Ectodermal cell (in vitro differentiated cells): ENCODE measurements around the gene TBC1D2B.

Experiments used
- H3K27ac ChIP-seq: 2 replicates; pipeline ENCODE4 v1.7.0; 2013; ENCODE audit warnings: mild to moderate bottlenecking, low read depth, low read length; ENCODE audit not compliant: insufficient read depth, poor library complexity, severe bottlenecking
- H3K27me3 ChIP-seq: 2 replicates; pipeline ENCODE4 v1.7.0; 2013; ENCODE audit warnings: mild to moderate bottlenecking, low read length; ENCODE audit not compliant: insufficient read depth, control insufficient read depth, poor library complexity, severe bottlenecking
- H3K36me3 ChIP-seq: one replicate; pipeline ENCODE4 v1.7.0; 2013; ENCODE audit warnings: low read length; ENCODE audit not compliant: control insufficient read depth, insufficient read depth
- H3K4me1 ChIP-seq: one replicate; pipeline ENCODE4 v1.7.0; 2013; ENCODE audit warnings: low read length; ENCODE audit not compliant: control insufficient read depth, insufficient read depth
- H3K4me3 ChIP-seq: 2 replicates; pipeline ENCODE4 v1.7.0; 2013; ENCODE audit warnings: low read depth, low read length, control low read depth; ENCODE audit not compliant: insufficient read depth
- H3K9me3 ChIP-seq: 2 replicates; pipeline ENCODE4 v1.7.0; 2013; ENCODE audit warnings: mild to moderate bottlenecking, low read length, moderate library complexity; ENCODE audit not compliant: control insufficient read depth
- WGBS, 2 experiments: methylation state at CpG; one replicate each; pipeline ENCODE4 v1.1.7; 2013; ENCODE audit warnings: missing lambda C conversion rate in 2 of 2; 5-methylcytosine and 5-hydroxymethylcytosine counted together

The TBC1D2B gene

DNA sequence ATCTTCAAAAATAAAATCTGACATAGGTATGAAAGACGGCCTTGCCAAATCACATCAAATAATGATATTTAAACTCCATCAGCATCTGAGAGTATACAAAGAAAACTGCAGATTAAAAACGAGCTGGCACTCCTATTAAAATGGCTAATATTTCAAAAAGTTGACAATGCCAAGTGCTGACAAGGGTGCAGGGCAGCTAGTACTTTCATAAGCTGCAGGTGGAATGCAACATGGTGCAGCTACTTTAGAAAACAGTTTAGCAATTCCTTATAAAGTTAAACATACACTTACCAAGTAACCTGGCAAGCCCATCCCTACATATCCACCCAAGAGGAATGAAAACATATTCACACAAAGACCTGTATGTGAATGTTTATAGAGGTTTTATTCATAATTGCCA lies 23.0 kb downstream of the TBC1D2B start:
- Histone ChIP-seq H3K36me3 (no peaks in the 10 kb centered on the region), H3K4me3 (no peak overlapping the region), H3K27me3 (no peaks in the 10 kb centered on the region), H3K27ac (no peak overlapping the region), H3K9me3 (no peaks in the 10 kb centered on the region), H3K4me1 (peaks cover 16% of the 10 kb centered on the region)
- 80 to 82% methylated on average over 2 of the region's 2 CpGs for WGBS, 2 experiments

DNA sequence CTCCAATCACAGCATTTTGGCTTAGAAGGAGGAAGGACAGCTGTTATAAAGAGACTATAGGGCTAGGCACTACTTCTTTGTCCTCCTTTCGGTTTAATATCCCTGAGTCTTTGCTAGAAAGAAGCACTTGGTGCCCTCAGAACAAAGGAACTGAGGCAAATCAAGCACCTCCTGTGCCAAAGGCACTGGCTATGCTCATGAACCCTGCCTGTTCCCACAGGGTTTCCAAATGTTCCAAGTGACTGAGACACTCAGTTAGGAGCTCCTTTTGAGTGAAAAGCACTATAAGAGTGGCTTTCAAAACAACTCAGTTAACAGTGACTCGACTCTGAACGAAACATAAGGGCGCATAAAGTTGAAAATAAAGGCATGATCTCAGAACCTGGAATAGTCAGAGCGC lies 25.0 kb downstream of the TBC1D2B start:
- 86 to 94% methylated on average over 4 to 5 of the region's 5 CpGs for WGBS, 2 experiments
- Histone ChIP-seq H3K4me1 (peaks cover 17% of the 10 kb centered on the region), H3K27me3 (no peaks in the 10 kb centered on the region), H3K9me3 (no peaks in the 10 kb centered on the region), H3K27ac (no peak overlapping the region), H3K4me3 (no peak overlapping the region), H3K36me3 (no peaks in the 10 kb centered on the region)

GRCh38 chr15:78052001-78052401 lies 25.5 kb downstream of the TBC1D2B start:
- H3K4me1 ChIP-seq, result peaks cover 17% of the 10 kb centered on the region
- no peaks in the 10 kb centered on the region for H3K36me3 ChIP-seq
- H3K9me3 ChIP-seq, result no peaks in the 10 kb centered on the region
- H3K27me3 ChIP-seq, result no peaks in the 10 kb centered on the region
- no peak overlapping the region for H3K27ac ChIP-seq
- no peak overlapping the region for H3K4me3 ChIP-seq

GRCh38 chr15:78051596-78051995 lies 25.9 kb downstream of the TBC1D2B start:
- 88 to 91% methylated on average over 2 of the region's 3 CpGs for WGBS, 2 experiments
- Histone ChIP-seq H3K9me3 (no peaks in the 10 kb centered on the region), H3K36me3 (no peaks in the 10 kb centered on the region), H3K4me1 (peaks cover 17% of the 10 kb centered on the region), H3K4me3 (no peak overlapping the region), H3K27me3 (no peaks in the 10 kb centered on the region), H3K27ac (no peak overlapping the region)

DNA sequence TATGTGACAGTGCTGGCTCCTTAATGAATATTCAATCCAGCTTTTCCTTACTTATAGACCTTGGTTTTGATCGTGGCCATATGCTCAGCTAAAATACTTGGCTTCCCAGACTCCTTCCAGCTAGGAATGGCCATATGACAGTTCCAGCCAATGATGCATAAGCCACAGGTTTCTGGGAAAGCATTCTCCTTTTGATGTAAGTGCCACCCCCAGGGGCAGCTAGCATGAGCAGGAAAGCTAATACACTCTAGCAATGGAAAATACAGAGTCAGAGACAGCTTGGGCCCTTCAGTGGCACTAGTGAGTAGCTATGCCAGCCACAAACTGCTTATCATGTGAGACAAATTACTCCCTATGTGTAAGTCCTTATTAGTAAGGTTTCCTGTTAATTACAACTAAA lies 26.7 kb downstream of the TBC1D2B start:
- no peaks in the 10 kb centered on the region for H3K9me3 ChIP-seq
- H3K4me1 ChIP-seq, result peaks cover 17% of the 10 kb centered on the region
- H3K27ac ChIP-seq, result no peak overlapping the region
- no peaks in the 10 kb centered on the region for H3K27me3 ChIP-seq
- no peaks in the 10 kb centered on the region for H3K36me3 ChIP-seq
- H3K4me3 ChIP-seq, result no peak overlapping the region
- WGBS, 2 experiments, result 86 to 93% methylated on average over 1 of the region's 1 CpG

DNA sequence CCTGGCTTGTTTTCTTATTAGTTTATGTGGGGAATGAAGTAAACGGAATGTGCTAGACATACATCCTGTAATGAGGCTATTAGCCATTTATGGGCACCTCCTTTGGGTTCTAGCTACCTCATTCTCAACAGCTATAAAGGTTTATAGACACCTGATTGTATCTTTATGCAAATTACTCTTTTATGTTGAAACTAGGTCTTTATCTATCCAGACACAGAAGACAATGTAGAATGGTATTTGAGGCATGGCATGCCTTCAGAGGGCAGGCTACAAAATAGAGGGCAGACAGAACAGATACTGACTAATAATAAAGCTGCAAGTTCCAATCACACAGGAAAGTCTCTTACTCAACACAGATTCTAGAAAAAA lies 27.1 kb downstream of the TBC1D2B start:
- Histone ChIP-seq H3K27ac (no peak overlapping the region), H3K27me3 (no peaks in the 10 kb centered on the region), H3K4me3 (no peak overlapping the region), H3K4me1 (peaks cover 17% of the 10 kb centered on the region), H3K9me3 (no peaks in the 10 kb centered on the region), H3K36me3 (no peaks in the 10 kb centered on the region)
- WGBS, 2 experiments, result 89 to 100% methylated on average over 1 of the region's 1 CpG

DNA sequence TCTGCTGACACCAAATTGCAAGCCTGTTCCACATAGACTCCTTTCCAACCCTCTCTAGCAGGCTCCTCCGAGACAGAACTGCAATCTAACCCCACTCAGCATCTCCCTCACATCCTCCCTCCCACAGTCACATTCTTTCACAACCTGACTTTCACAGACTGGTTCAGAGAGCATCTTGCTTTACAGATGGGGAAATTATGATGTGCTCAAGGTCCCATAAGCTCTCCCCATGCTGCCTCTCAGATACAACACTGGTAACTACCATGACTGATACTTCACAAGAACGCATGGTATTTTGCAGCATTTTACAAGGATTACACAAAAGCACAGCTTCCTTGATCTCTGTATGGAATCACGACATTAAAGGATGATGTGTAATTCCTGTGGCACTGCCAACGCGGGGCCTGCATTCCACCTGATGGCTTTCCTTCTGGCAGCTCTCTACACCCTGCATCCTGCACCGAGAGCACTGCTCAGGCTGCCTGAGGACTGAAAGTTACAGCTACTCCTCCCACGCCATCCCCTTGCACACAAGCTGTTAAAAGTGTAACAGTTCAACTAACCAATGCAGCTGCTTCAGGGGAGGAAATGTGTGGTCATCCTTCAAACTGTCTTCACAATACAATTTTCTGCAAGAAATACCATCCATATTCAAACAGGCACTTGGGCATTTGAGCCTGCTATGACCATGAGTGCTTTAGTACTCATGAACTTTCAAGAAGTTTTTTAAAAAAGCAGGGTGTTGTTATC lies 27.6 kb downstream of the TBC1D2B start:
- H3K27ac ChIP-seq, result no peak overlapping the region
- no peaks in the 10 kb centered on the region for H3K9me3 ChIP-seq
- no peak overlapping the region for H3K4me3 ChIP-seq
- WGBS, 2 experiments, result 88 to 91% methylated on average over 7 of the region's 7 CpGs
- no peaks in the 10 kb centered on the region for H3K36me3 ChIP-seq
- peaks cover 17% of the 10 kb centered on the region for H3K4me1 ChIP-seq
- H3K27me3 ChIP-seq, result no peaks in the 10 kb centered on the region

DNA sequence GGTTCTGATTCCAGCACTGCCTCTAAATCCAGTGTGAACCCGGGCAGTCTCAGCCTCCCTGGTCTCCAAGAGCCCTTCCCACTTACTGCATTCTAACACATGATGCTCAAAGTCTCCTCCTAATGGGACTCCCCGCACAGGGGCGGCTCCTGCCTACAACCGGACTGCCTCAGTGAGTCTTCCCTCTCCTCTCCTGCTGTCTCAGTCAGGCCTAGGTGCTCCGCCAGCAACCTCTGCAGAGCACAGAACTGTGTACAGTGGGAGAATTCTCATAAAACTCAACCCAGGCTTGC lies 28.9 kb downstream of the TBC1D2B start:
- Histone ChIP-seq H3K27ac (no peak overlapping the region), H3K4me3 (no peak overlapping the region), H3K27me3 (no peaks in the 10 kb centered on the region), H3K4me1 (peaks cover 17% of the 10 kb centered on the region), H3K36me3 (no peaks in the 10 kb centered on the region), H3K9me3 (no peaks in the 10 kb centered on the region)
- WGBS, 2 experiments, result 92% methylated on average over 5 of the region's 5 CpGs

DNA sequence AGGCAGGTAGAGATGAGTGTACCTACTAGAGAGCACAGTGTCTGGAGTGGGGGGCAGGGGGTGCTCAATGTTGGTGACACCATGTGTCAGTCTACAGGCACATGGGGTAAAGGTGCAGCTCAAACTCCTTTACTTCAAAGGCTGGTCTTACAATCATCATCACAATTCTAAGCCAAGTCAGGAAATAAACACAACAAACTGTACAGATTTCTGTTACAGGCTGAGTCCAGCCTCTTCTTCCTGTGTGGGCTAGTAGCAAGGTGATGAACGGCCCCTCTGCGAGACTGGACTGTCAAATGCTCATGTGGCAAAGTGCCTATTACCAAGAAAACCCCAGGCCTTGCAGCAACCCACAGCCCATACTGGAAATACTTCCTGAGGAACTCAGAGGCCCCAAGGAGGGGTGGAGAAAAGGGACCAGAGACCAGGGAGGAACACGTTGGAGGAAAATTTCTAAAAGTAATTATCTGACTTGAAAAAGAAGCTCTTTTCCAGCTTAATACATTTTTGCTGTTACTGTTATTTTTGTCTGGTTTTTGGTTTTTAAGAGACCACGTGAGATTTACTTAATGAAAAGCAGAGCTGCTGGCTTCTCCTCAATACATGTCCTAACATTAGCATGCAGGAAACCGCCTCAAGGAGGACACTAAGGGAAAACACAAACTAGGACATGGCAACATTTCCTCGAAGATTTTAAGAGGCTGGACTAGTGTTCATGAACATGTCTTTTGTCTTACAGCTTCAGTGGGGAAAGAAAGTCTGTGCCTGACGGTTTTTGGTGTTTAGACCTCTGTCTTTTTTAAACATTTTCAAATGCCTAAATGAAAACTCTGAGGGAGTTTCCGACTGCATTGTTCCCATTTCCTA lies 29.5 kb downstream of the TBC1D2B start:
- Histone ChIP-seq H3K27me3 (no peaks in the 10 kb centered on the region), H3K27ac (no peak overlapping the region), H3K36me3 (no peaks in the 10 kb centered on the region), H3K9me3 (no peaks in the 10 kb centered on the region), H3K4me3 (no peak overlapping the region), H3K4me1 (peaks cover 17% of the 10 kb centered on the region)
- WGBS, 2 experiments, result 86 to 93% methylated on average over 8 of the region's 8 CpGs

GRCh38 chr15:78046796-78047341 lies 30.6 kb downstream of the TBC1D2B start:
- Histone ChIP-seq H3K4me1 (peaks cover 17% of the 10 kb centered on the region), H3K27ac (no peak overlapping the region), H3K36me3 (no peaks in the 10 kb centered on the region), H3K4me3 (no peak overlapping the region), H3K9me3 (no peaks in the 10 kb centered on the region), H3K27me3 (no peaks in the 10 kb centered on the region)
- WGBS, 2 experiments, result 94 to 95% methylated on average over 5 of the region's 5 CpGs
